Stimulated activated CD8-positive, alpha-beta memory T cell treated with anti-CD3 and anti-CD28 coated beads, Interleukin-7, amount 100 ng/mL, for 48 hours (primary cell): ENCODE measurements around the gene GRID1.

Experiments
- DNase-seq, 2 donors: peaks; one replicate each; pipeline ENCODE4 v3.0.0-alpha.2; 2020; ENCODE audit warnings: low read depth in 1 of 2; ENCODE audit errors: extremely low read depth in 1 of 2

Gene GRID1

DNA sequence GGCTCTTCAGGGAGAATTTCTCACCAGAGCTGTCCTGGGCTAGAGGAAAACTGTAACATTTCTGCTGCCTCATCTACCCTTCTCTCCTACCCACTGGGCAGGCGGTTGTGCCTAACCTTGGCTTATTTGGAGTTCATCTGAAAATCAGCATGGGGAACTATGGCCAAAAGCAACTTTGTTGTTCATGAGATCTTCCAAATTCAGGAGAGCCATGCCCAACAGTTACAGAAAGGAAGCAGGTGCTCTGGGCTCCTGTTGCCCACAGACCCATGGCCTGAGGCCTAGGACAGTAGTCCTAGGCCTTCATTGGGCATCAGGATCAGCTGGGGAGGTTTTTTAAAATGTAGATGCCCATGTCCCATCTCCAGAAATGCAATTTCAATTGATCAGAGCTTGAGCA, 85.2 kb downstream of the GRID1 start:
- no peak for DNase-seq

DNA sequence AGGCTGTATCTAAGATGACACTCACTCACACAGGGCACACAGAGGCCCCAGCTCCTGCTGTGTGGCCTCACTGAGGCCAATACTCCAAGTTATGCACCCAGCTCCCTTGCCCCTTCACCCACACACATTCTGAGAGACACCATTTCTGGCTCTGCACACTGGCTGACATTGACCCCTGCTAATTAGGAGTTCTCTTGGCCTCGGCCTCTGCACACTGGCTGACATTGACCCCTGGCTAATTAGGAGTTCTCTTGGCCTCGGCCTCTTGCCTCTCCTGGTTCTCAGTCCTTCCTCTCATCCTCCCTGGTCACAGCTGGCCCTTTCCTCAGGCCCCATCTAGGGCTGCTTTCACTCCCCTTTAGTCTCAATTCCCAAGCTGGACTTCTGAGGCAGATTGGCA, 97.3 kb downstream of the GRID1 start:
- no peak for DNase-seq

- DNase-seq = no peak
Observed at GRCh38 chr10:86267286-86268195, 99.1 kb downstream of the GRID1 start.

GRCh38 chr10:86266446-86267242, 100.0 kb downstream of the GRID1 start:
- no peak for DNase-seq

GRCh38 chr10:86265895-86266259, 100.7 kb downstream of the GRID1 start:
- no peak for DNase-seq

GRCh38 chr10:86265236-86265894, 101.2 kb downstream of the GRID1 start:
- no peak for DNase-seq

- DNase-seq = no peak
Observed at GRCh38 chr10:86264481-86265231, 101.9 kb downstream of the GRID1 start.

- no peak for DNase-seq
Observed at GRCh38 chr10:86263907-86264306, 102.7 kb downstream of the GRID1 start.

GRCh38 chr10:86263209-86263608, 103.4 kb downstream of the GRID1 start:
- no peak for DNase-seq

DNA sequence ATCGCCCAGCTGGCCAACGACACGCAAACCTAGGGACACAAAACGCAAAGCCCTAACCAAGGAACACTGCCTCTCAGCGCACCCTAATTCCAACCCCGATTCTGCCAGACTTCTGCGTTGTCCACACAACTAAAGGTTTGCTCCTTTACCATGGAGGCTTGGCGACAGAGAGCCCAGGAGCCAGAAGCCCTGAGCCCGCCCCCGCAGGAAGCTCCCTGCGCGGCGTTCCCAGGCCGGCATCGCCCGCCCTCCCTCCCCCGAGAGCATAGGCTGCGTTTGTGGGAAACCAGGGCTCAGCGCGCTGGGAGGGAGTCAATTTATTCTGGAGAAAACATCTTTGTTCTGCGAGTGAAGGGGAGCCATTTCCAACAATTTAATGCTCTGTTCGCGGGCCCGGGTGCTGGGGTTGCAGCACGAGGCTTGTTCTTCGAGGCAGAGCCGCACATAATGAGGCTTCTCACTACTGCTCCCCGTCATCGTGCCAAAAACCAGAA, 103.9 kb downstream of the GRID1 start:
- no peak for DNase-seq

- no peak for DNase-seq
Observed at GRCh38 chr10:86261941-86262687, 104.5 kb downstream of the GRID1 start.

- no peak for DNase-seq
Observed at GRCh38 chr10:86261470-86261869, 105.1 kb downstream of the GRID1 start.

DNA sequence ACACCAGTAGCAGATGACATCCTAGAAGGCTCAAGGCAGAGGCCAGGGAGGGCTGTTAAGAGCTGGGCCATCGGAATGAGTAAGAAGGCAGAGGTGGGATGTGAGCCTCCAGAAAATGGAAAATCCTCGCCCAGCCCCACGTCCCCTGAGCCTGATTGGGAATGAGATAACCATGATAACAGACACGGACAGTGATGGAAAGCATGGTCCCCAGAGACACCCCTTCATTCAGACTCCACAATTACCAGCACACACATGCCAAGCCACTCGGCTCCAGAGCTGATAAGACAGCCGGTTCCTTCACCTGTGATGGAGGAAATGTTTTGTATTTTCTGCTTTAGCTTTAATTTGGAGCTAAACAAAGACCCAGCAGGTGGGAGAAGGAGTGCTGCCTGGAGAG, 106.0 kb downstream of the GRID1 start:
- DNase-seq = no peak

- no peak for DNase-seq
Observed at GRCh38 chr10:86259901-86260562, 106.6 kb downstream of the GRID1 start.

DNA sequence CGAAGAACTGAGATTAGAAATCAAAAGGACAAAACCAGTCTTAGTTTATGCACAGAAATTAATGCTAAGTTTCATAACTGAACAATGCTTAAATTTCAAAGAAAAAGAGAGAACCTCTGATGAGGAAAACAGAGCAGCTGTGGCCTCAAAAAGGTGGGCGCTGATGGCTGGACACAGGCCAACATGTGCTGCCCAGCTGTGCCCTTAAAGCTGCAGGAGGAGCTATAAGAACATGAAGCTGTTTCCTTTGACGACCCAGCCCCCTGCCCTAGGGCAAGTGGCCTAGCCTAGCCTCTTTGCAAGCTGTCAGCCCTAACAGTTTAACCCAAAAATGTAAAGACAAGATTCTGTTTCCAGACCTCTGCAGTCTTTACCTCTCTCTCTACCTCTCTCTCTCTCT, 107.7 kb downstream of the GRID1 start:
- DNase-seq = no peak

- DNase-seq = no peak
Observed at GRCh38 chr10:86258499-86258898, 108.1 kb downstream of the GRID1 start.

GRCh38 chr10:86257683-86258082, 108.9 kb downstream of the GRID1 start:
- no peak for DNase-seq

- DNase-seq = no peak
Observed at GRCh38 chr10:86256690-86257315, 109.8 kb downstream of the GRID1 start.
